Cortex of kidney (tissue), 1 donor: ENCODE data around the gene PRKAG3.
"Not testable (repeated sequence)": the region's sequence is repeated elsewhere in the genome, so short reads cannot be mapped to it uniquely, and the experiment has no call there.

Source experiments
- DNase-seq: peaks from one replicate; lab custom pipeline; 2025; lab: John Stamatoyannopoulos, UW

The PRKAG3 gene

DNA sequence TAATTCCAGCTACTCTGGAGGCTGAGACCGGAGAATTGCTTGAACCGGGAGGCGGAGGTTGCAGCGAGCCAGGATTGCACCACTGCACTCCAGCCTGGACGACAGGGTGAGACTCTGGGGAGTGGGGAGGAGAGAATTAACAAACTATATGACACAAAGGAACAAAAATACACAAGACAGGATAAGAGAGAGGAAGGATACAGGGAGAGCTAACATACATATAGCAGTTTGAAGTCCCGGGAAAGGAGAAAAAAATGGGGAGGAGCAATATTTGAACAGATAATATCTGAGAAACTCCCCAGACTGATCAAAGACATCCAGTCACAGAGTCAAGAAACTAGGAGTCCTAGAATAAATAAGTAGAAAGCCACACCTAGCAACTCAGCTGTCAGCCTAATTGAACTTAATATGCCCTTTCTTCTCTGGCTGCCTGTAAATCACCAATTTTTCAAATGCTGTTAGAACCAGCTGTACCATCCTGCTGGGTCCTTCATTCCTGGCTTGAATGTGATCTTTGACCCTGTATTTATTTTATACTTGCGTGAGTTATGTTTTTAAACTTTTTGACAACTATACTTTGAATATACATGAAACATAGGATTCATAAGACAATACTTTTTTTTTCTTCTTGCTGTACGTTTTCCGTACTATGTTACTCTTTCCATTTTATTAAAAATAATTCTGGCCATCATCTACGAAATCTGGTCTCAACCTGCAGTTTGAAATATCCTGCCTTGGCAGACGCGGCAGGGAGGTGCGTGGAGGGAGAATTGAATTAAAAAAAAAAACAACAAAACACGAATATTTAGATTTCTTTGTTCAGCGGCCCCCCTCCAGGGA, 50.5 kb downstream of the PRKAG3 start:
- DNase-seq, result no peak

GRCh38 chr2:218780046-218780445, 51.6 kb downstream of the PRKAG3 start:
- no peak for DNase-seq

- DNase-seq, result no peak
Measured at GRCh38 chr2:218777276-218777990, 54.2 kb downstream of the PRKAG3 start.

GRCh38 chr2:218776488-218776887, 55.1 kb downstream of the PRKAG3 start:
- no peak for DNase-seq

GRCh38 chr2:218773881-218774280, 57.7 kb downstream of the PRKAG3 start:
- DNase-seq, result no peak

DNA sequence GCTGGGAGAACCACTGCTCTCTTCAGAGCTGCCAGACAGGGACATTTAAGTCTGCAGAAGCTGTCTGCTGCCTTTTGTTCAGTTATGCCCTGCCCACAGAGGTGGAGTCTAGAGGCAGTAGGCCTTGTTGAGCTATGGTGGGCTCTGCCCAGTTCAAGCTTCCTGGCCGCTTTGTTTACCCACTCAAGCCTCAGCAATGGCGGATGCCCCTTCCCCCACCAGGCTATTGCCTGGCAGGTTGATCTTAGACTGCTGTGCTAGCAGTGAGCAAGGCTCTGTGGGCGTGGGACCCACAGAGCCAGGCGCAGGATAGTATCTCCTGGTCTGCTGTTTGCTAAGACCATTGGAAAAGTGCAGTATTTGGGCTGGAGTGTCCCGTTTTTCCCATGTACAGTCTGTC, 58.8 kb downstream of the PRKAG3 start:
- DNase-seq, result not testable (repeated sequence)
